ENCODE data around the gene FXYD6. TPM values are rescaled to one million over a fixed set of nuclear protein-coding genes. Genes with fewer than 3 reads are reported as not detected.
A peak's percentile ranks its signal among the peaks of the same experiment; 100 is the strongest.

FXYD6 gene
- total RNA-seq, 1 experiment from 2014 or later: 1.0 TPM

DNA sequence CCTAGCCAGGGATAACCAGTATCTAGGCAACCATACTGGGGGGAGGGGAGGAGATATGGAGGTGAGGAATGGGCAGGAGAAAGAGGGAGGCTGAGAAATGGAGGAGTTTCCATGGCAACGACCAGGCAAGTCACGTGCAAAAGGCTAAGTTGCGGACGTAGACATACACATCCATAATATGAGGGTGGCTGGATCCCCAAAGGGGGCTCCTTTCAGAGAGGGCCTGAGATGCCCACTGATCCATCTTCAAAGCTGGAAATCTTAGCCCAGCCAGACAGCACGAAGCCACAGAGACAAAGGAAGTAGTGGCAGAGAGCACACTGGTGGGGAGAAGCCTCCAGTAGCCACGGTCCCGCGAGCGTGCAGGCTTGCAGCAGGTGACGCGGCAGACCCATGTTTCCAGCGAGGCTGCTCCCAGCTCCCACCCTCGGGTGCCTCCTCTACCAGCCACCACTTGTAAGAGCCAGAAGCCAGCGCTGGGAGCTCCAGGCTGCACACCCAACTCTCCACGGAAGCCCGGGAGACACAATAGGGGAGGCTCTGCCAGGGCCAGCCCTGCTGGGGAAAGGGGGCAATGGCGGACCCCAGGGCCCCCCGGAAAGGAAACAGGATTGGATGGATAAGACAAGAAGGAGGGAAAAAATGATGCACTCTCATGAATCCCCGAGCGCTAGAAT, 938 bp downstream of the FXYD6 start:
- ChIA-PET CTCF (interaction anchor here (2.1 to 3.6 kb wide), 2 partner anchors 32 to 71 kb away, joined by 9 to 23 read pairs; no protein-coding TSS in a partner anchor), POLR2A (interaction anchor here (1.0 kb wide), 1 partner anchor 71 kb away, joined by 7 read pairs; no protein-coding TSS in a partner anchor)
- no peak for DNase-seq
- Histone ChIP-seq H3K36me3 (ENCODE audit: control insufficient read depth, insufficient read depth, low read length) (no peaks in the 10 kb centered on the region), H3K4me1 (peaks cover 14% of the 10 kb centered on the region; the same call in 1 of the 2 replicates), H3K4me3 (ENCODE audit: low read depth, low read length) (no peak overlapping the region), H3K9me3 (no peaks in the 10 kb centered on the region), H3K27me3 (replicated peaks; ENCODE audit: control insufficient read depth, insufficient read depth, low read length) (peaks cover 14% of the 10 kb centered on the region)
- H3K27me3 Mint-ChIP-seq (ENCODE audit: insufficient read depth, unreplicated experiment): peaks cover 56% of the 10 kb centered on the region
- H3K27ac Mint-ChIP-seq (ENCODE audit: unreplicated experiment): no peak overlapping the region
- no peak for TF ChIP-seq CTCF (IDR thresholded peaks at IDR 0.05; ENCODE audit: insufficient read depth in 1 of 2, low read depth in 1 of 2, low read length in 1 of 2, severe bottlenecking in 1 of 2, unreplicated experiment in 1 of 2)
- H3K36me3 Mint-ChIP-seq (ENCODE audit: insufficient read depth, unreplicated experiment): no peaks in the 10 kb centered on the region
- H3K4me1 Mint-ChIP-seq (ENCODE audit: low read depth, unreplicated experiment): peaks cover 6% of the 10 kb centered on the region
- no TSS peak for BruUV-seq (replicated peaks)
- intact Hi-C loops (cut with micrococcal nuclease; ENCODE audit: unreplicated experiment): no loop called here
- H3K4me3 Mint-ChIP-seq (ENCODE audit: unreplicated experiment): peak overlapping the region; percentile 76
- H3K9me3 Mint-ChIP-seq (ENCODE audit: unreplicated experiment): no peaks in the 10 kb centered on the region

GRCh38 chr11:117874910-117875381, 1.5 kb downstream of the FXYD6 start:
- Histone ChIP-seq H3K36me3 (ENCODE audit: control insufficient read depth, insufficient read depth, low read length) (no peaks in the 10 kb centered on the region), H3K9me3 (no peaks in the 10 kb centered on the region), H3K4me1 (peaks cover 14% of the 10 kb centered on the region; the same call in 1 of the 2 replicates), H3K4me3 (ENCODE audit: low read depth, low read length) (no peak overlapping the region), H3K27me3 (replicated peaks; ENCODE audit: control insufficient read depth, insufficient read depth, low read length) (peaks cover 13% of the 10 kb centered on the region)
- no TSS peak for BruUV-seq (replicated peaks)
- POLR2A ChIA-PET: no interaction called here
- Mint-ChIP-seq H3K36me3 (ENCODE audit: insufficient read depth, unreplicated experiment) (no peaks in the 10 kb centered on the region), H3K27ac (ENCODE audit: unreplicated experiment) (no peak overlapping the region), H3K27me3 (ENCODE audit: insufficient read depth, unreplicated experiment) (peaks cover 50% of the 10 kb centered on the region), H3K4me3 (ENCODE audit: unreplicated experiment) (peak overlapping the region; percentile 20), H3K9me3 (ENCODE audit: unreplicated experiment) (no peaks in the 10 kb centered on the region), H3K4me1 (ENCODE audit: low read depth, unreplicated experiment) (peaks cover 6% of the 10 kb centered on the region)
- no peak for TF ChIP-seq CTCF (IDR thresholded peaks at IDR 0.05; ENCODE audit: insufficient read depth in 1 of 2, low read depth in 1 of 2, low read length in 1 of 2, severe bottlenecking in 1 of 2, unreplicated experiment in 1 of 2)
- intact Hi-C loops (cut with micrococcal nuclease; ENCODE audit: unreplicated experiment): no loop called here
- DNase-seq: no peak
- CTCF ChIA-PET: interaction anchor here (3.6 kb wide), 1 partner anchor 72 kb away, joined by 23 read pairs; no protein-coding TSS in a partner anchor

DNA sequence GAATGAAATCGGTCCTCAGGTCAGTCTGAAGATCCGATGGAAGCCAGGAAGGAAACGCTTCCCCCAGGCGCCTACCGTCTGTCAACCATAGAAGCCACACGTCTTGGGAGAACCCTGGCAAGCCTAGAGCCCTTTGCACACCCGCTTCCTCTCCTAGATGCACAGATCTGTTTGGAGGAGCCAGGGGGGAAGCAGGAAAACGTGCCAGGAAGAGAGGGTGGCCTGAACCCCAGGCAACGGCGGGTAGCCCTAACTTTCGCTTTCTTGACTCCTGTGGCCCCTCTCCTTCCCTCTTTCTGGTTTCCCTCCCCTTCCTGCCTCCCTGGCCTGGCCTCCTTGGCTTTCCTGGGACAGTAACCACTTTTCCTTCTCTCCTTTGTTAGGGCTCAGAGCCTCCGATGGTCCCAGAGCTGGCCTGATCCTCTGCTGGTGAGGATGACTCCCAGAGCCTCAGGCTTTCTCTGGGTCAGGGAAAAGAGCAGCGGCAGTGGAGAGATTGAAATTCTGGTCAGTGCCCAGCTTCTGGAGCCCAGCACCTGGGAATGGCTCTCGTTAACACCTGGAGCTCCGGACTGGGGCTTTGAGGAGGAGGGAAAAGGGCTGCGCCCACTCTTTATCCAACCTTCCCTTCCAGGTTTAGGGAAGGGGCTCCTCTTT, 2.1 kb downstream of the FXYD6 start:
- peaks cover 12% of the 10 kb centered on the region for H3K27me3 ChIP-seq (replicated peaks; ENCODE audit: control insufficient read depth, insufficient read depth, low read length)
- CTCF ChIA-PET: no interaction called here
- H3K4me3 Mint-ChIP-seq (ENCODE audit: unreplicated experiment): no peak overlapping the region
- POLR2A ChIA-PET: no interaction called here
- H3K4me1 ChIP-seq: peaks cover 14% of the 10 kb centered on the region; the same call in 1 of the 2 replicates
- H3K27me3 Mint-ChIP-seq (ENCODE audit: insufficient read depth, unreplicated experiment): peaks cover 47% of the 10 kb centered on the region
- no peaks in the 10 kb centered on the region for H3K36me3 Mint-ChIP-seq (ENCODE audit: insufficient read depth, unreplicated experiment)
- no peak overlapping the region for H3K27ac Mint-ChIP-seq (ENCODE audit: unreplicated experiment)
- H3K4me1 Mint-ChIP-seq (ENCODE audit: low read depth, unreplicated experiment): peaks cover 6% of the 10 kb centered on the region
- BruUV-seq (replicated peaks): no TSS peak
- DNase-seq: no peak
- intact Hi-C loops (cut with micrococcal nuclease; ENCODE audit: unreplicated experiment): no loop called here
- H3K9me3 Mint-ChIP-seq (ENCODE audit: unreplicated experiment): no peaks in the 10 kb centered on the region
- TF ChIP-seq CTCF (IDR thresholded peaks at IDR 0.05; ENCODE audit: insufficient read depth in 1 of 2, low read depth in 1 of 2, low read length in 1 of 2, severe bottlenecking in 1 of 2, unreplicated experiment in 1 of 2): no peak
- H3K36me3 ChIP-seq (ENCODE audit: control insufficient read depth, insufficient read depth, low read length): no peaks in the 10 kb centered on the region
- no peaks in the 10 kb centered on the region for H3K9me3 ChIP-seq
- no peak overlapping the region for H3K4me3 ChIP-seq (ENCODE audit: low read depth, low read length)

Data from Caco-2 (cell line).